ENCODE results near the gene PDE4D. TPM values are rescaled to one million over a fixed set of nuclear protein-coding genes. Genes with fewer than 3 reads are reported as not detected.

PDE4D gene
- total and polyA plus RNA-seq, 2 of the 4 experiments (the other 2 are of a cell fraction), result 1.4 to 7.9 TPM

DNA sequence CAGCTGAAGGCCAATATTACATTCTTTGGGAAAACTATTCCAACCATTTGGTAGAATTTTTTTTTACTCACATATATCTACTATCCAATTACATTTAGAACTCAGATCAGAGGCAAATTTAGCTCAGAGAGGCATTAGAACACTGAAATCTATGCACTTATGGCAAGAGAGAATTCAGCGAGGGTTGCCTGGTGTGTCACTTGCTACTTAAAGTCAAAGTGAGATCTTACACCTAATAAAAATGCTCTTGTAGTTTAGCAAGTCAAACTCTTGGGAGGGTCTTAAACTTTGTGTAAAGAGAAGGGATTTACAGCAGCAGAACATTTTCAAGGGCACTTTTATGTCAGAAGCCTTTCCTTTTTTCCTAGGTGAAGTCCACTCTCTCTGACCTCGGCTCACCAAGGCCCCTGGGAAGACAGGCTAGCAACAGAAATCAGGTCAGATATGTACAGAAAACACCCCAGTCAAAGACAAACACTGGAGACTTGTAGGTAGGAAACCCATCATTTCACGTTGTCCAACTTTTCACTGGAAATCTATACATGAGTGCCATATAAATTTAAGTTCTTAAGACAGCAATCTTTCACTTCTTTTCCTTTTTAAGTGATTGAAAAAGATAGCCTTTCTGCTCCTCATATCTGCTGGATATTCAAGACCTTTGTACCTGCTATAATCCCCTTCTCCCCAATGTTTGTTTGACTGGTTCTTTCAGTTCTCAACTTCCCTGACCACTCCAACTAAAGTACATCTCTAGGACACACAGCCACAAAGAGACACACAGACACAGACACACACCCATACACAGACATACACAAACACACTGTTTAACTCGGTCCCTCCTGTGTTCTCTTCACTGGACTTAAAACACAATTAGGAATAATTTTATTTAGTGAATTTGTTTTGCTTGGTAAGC lies 635.8 kb downstream of the PDE4D start:
- H3K4me2 ChIP-seq (ENCODE audit: low read depth, low read length), result no peak overlapping the region
- no peak overlapping the region for H3K18ac ChIP-seq (ENCODE audit: low read depth, low read length)
- H3K9me1 ChIP-seq (ENCODE audit: insufficient read depth, low read length), result no peaks in the 10 kb centered on the region
- POLR2A ChIA-PET (ENCODE audit: unreplicated experiment), result no interaction called here
- no peak overlapping the region for H4K5ac ChIP-seq (ENCODE audit: low read depth, low read length)
- no CpG with 5 or more reads among the region's 4 CpGs for WGBS, 2 experiments (ENCODE audit: extremely low coverage in 2 of 2, insufficient read length in 1 of 2)
- no peaks in the 10 kb centered on the region for H3K9me3 ChIP-seq (ENCODE audit: control insufficient read depth, insufficient read depth, low read length)
- no peaks in the 10 kb centered on the region for H4K20me1 ChIP-seq (ENCODE audit: insufficient read depth, low read length)
- H3K4me1 ChIP-seq (ENCODE audit: control insufficient read depth, insufficient read depth, low read length), result no peaks in the 10 kb centered on the region
- H3K56ac ChIP-seq (ENCODE audit: extremely low read depth, insufficient read depth, low read length), result no peak overlapping the region
- no TSS peak for BruUV-seq (replicated peaks)
- H2BK15ac ChIP-seq (ENCODE audit: low read depth, low read length), result no peak overlapping the region
- no peak overlapping the region for H3K27ac ChIP-seq (ENCODE audit: insufficient read depth, low read length)
- no peak overlapping the region for H3K9ac ChIP-seq (ENCODE audit: low read depth, low read length)
- dilution Hi-C loops (cut with HindIII; ENCODE audit: low sequenced_read_pairs, unreplicated experiment), result no loop called here
- no peak overlapping the region for H2AK5ac ChIP-seq (ENCODE audit: low read depth, low read length)
- H3K4ac ChIP-seq (ENCODE audit: low read depth, low read length), result no peak overlapping the region
- H4K91ac ChIP-seq (ENCODE audit: insufficient read depth, low read depth, low read length), result no peak overlapping the region
- H4K8ac ChIP-seq (ENCODE audit: low read depth in 2 of 2, low read length in 2 of 2), result no peak overlapping the region
- no peak overlapping the region for H2AK9ac ChIP-seq (replicated peaks; ENCODE audit: low read depth, low read length, poor library complexity)
- H3K14ac ChIP-seq (replicated peaks; ENCODE audit: low read depth, low read length), result no peak overlapping the region
- H2BK20ac ChIP-seq (ENCODE audit: low read depth, low read length), result no peak overlapping the region
- intact Hi-C loops (cut with micrococcal nuclease), result no loop called here
- H2BK120ac ChIP-seq (ENCODE audit: low read depth, low read length), result no peak overlapping the region
- H2BK5ac ChIP-seq (ENCODE audit: low read depth, low read length, poor library complexity, severe bottlenecking), result no peak overlapping the region
- DNase-seq (no peak), ATAC-seq (ENCODE audit: low read depth) (no peak)
- no peak overlapping the region for H2AFZ ChIP-seq (replicated peaks; ENCODE audit: low read length, poor library complexity)
- no peak for TF ChIP-seq CHD1 (IDR thresholded peaks at IDR 0.05; ENCODE audit: low read depth, low read length)
- no peak for TF ChIP-seq FOS (IDR thresholded peaks at IDR 0.05; ENCODE audit: low read depth, low read length)
- TF ChIP-seq RFX5 (IDR thresholded peaks at IDR 0.05; ENCODE audit: low read depth, low read length), result no peak
- no peak for TF ChIP-seq ELK1 (IDR thresholded peaks at IDR 0.05; ENCODE audit: borderline replicate concordance, low read depth, low read length)
- no peak for TF ChIP-seq POLR2A (IDR thresholded peaks at IDR 0.05; ENCODE audit: low read depth, low read length)
- TF ChIP-seq NFE2L2 (IDR thresholded peaks at IDR 0.05; ENCODE audit: low read depth, low read length), result no peak
- TF ChIP-seq MAFK (IDR thresholded peaks at IDR 0.05; ENCODE audit: low read depth, low read length), result no peak
- no peak for TF ChIP-seq BHLHE40 (IDR thresholded peaks at IDR 0.05; ENCODE audit: low read depth, low read length)
- TF ChIP-seq, protein P1, sequence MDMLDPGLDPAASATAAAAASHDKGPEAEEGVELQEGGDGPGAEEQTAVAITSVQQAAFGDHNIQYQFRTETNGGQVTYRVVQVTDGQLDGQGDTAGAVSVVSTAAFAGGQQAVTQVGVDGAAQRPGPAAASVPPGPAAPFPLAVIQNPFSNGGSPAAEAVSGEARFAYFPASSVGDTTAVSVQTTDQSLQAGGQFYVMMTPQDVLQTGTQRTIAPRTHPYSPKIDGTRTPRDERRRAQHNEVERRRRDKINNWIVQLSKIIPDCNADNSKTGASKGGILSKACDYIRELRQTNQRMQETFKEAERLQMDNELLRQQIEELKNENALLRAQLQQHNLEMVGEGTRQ (IDR thresholded peaks at IDR 0.05; ENCODE audit: low read depth, low read length), result no peak
- TF ChIP-seq CEBPB (IDR thresholded peaks at IDR 0.05; ENCODE audit: low read depth, low read length), result no peak
- no peaks in the 10 kb centered on the region for H3K79me1 ChIP-seq (ENCODE audit: low read depth in 1 of 2, low read length in 2 of 2)
- H3K4me3 ChIP-seq (ENCODE audit: insufficient read depth, low read depth, low read length), result no peak overlapping the region
- no peaks in the 10 kb centered on the region for H3K36me3 ChIP-seq (ENCODE audit: control insufficient read depth, insufficient read depth, low read length)
- H3K27me3 ChIP-seq (ENCODE audit: control insufficient read depth, insufficient read depth, low read length), result no peaks in the 10 kb centered on the region
- no peak overlapping the region for H3K23ac ChIP-seq (ENCODE audit: low read depth, low read length)
- in situ Hi-C loops (cut with MboI; ENCODE audit: low sequenced_read_pairs), result no loop called here
- CTCF ChIA-PET, result no interaction called here

Measured in IMR-90 (cell line).